A549 (cell line): ENCODE results near the gene ZBTB46. TPM values are rescaled to one million over a fixed set of nuclear protein-coding genes. Genes with fewer than 3 reads are reported as not detected.

Experiments
- ATAC-seq, 2 experiments: fragments of 200-7000 bp in 1 of 2; fragments of >200 bp in 1 of 2; cut with Nextera tagmentation in 1 of 2; cut with Tn5 transposase in 1 of 2; 3 replicates each; pipeline versions ENCODE4 v1.8.0 to v1.9.1; 2018 to 2020; ENCODE audit warnings: mild to moderate bottlenecking in 1 of 2, moderate library complexity in 1 of 2
- CTCF ChIA-PET: fragments of 300-600 bp; sonication (Branson Sonifier 250); formaldehyde crosslinking; extraction: SDS; loops from one replicate; lab custom pipeline; 2021; ENCODE audit warnings: antibody characterized with exemption, inconsistent platforms; lab: Yijun Ruan, JAX
- POLR2A ChIA-PET: fragments of 350-600 bp; formaldehyde crosslinking; extraction: SDS; loops from one replicate; lab custom pipeline; 2021; ENCODE audit warnings: antibody characterized with exemption, inconsistent platforms; lab: Yijun Ruan, JAX
- DNase-seq, 2 experiments: peaks; one replicate each; pipeline versions ENCODE4 v3.0.0 to v3.0.0-alpha.2; 2011 to 2016; ENCODE audit warnings: low read depth in 1 of 2, low spot score in 1 of 2
- FAIRE-seq: peaks from 2 replicates; lab custom pipeline; 2011; peaks lifted over from hg19 to GRCh38; lab: Jason Lieb, UNC
- H3K27ac ChIP-seq, 2 experiments: fragments of >200 bp; sonication (Bioruptor Twin); formaldehyde crosslinking; 3 replicates each; pipeline ENCODE4 v1.5.1; 2016 to 2017
- H3K4me1 ChIP-seq: fragments of >200 bp; sonication (Bioruptor Twin); formaldehyde crosslinking; 3 replicates; pipeline ENCODE4 v1.6.1; 2016
- H3K4me2 ChIP-seq: fragments of >200 bp; sonication (Bioruptor Twin); formaldehyde crosslinking; 3 replicates; pipeline ENCODE4 v1.6.1; 2016
- H3K4me3 ChIP-seq: fragments of >200 bp; sonication (Bioruptor Twin); formaldehyde crosslinking; 3 replicates; pipeline ENCODE4 v1.5.1; 2016
- H3K9me3 ChIP-seq: fragments of >200 bp; sonication (Bioruptor Twin); formaldehyde crosslinking; 3 replicates; pipeline ENCODE4 v1.6.1; 2016
- BCL3 ChIP-seq: fragments of >200 bp; sonication (Bioruptor Twin); formaldehyde crosslinking; IDR thresholded peaks from 3 replicates; pipeline ENCODE4 v1.6.1; 2016
- CBX8 ChIP-seq: fragments of 200-600 bp; sonication (generic); IDR thresholded peaks from 2 replicates; pipeline ENCODE4 v1.6.1; 2016
- CEBPB ChIP-seq, 2 experiments: fragments of >200 bp in 1 of 2; sonication (Bioruptor Twin) in 1 of 2; formaldehyde crosslinking in 1 of 2; IDR thresholded peaks; 2 replicates each; pipeline ENCODE4 v1.6.1; 2012 to 2016
- CHD4 ChIP-seq: fragments of 200-600 bp; sonication (generic); IDR thresholded peaks from 2 replicates; pipeline ENCODE4 v1.6.1; 2016; ENCODE audit warnings: antibody characterized with exemption, mild to moderate bottlenecking, borderline replicate concordance
- EHF ChIP-seq: fragments of 250-450 bp; sonication (Bioruptor Pico); IDR thresholded peaks from 2 replicates; pipeline ENCODE4 v1.5.0; 2020; ENCODE audit warnings: mild to moderate bottlenecking
- ELK1 ChIP-seq: fragments of 150-350 bp; IDR thresholded peaks from 2 replicates; pipeline ENCODE4 v1.6.1; 2014; ENCODE audit warnings: low read depth, mild to moderate bottlenecking, low read length
- EP300 ChIP-seq, 2 experiments: fragments of >200 bp; sonication (Bioruptor Twin); formaldehyde crosslinking; IDR thresholded peaks; 2 replicates in 1 of 2; 3 replicates in 1 of 2; pipeline ENCODE4 v1.6.1; 2016 to 2017
- FOSB ChIP-seq: fragments of 250-450 bp; sonication (Bioruptor Pico); IDR thresholded peaks from 2 replicates; pipeline ENCODE4 v1.5.0; 2020; ENCODE audit warnings: mild to moderate bottlenecking, moderate library complexity
- GATA3 ChIP-seq: IDR thresholded peaks from 2 replicates; pipeline ENCODE4 v1.6.1; 2012; ENCODE audit warnings: borderline replicate concordance
- HDAC2 ChIP-seq: fragments of 200-600 bp; sonication (generic); IDR thresholded peaks from 2 replicates; pipeline ENCODE4 v1.6.1; 2016
- HMGXB4 ChIP-seq: fragments of 250-450 bp; sonication (Bioruptor Pico); IDR thresholded peaks from 2 replicates; pipeline ENCODE4 v1.5.0; 2021; ENCODE audit warnings: mild to moderate bottlenecking, moderate library complexity, borderline replicate concordance
- HOXA7 ChIP-seq: fragments of 250-450 bp; sonication (Bioruptor Pico); IDR thresholded peaks from 2 replicates; pipeline ENCODE4 v1.5.0; 2020; ENCODE audit warnings: mild to moderate bottlenecking, moderate library complexity
- HOXB5 ChIP-seq: fragments of 250-450 bp; sonication (Bioruptor Pico); IDR thresholded peaks from 2 replicates; pipeline ENCODE4 v1.5.0; 2020; ENCODE audit warnings: mild to moderate bottlenecking, moderate library complexity
- JUN ChIP-seq, 2 experiments: fragments of >200 bp; sonication (Bioruptor Twin); formaldehyde crosslinking; IDR thresholded peaks; 2 replicates in 1 of 2; 3 replicates in 1 of 2; pipeline ENCODE4 v1.6.1; 2016 to 2017
- JUNB ChIP-seq: fragments of >200 bp; sonication (Bioruptor Twin); formaldehyde crosslinking; IDR thresholded peaks from 2 replicates; pipeline ENCODE4 v1.6.1; 2016
- NPAS2 ChIP-seq: fragments of 250-450 bp; sonication (Bioruptor Pico); IDR thresholded peaks from 2 replicates; pipeline ENCODE4 v1.8.0; 2022; ENCODE audit warnings: mild to moderate bottlenecking, moderate library complexity, borderline replicate concordance
- NR3C1 ChIP-seq: fragments of >200 bp; sonication (Bioruptor Twin); formaldehyde crosslinking; IDR thresholded peaks from 3 replicates; pipeline ENCODE4 v1.6.1; 2017
- POLR2A ChIP-seq: IDR thresholded peaks from 2 replicates; pipeline ENCODE4 v1.6.1; 2012; ENCODE audit warnings: mild to moderate bottlenecking, low read length
- RNF2 ChIP-seq: fragments of 200-600 bp; sonication (generic); IDR thresholded peaks from 2 replicates; pipeline ENCODE4 v1.6.1; 2016; ENCODE audit warnings: low read depth, mild to moderate bottlenecking, antibody characterized with exemption, moderate library complexity, borderline replicate concordance
- SMC3 ChIP-seq: fragments of >200 bp; sonication (Bioruptor Twin); formaldehyde crosslinking; IDR thresholded peaks from 3 replicates; pipeline ENCODE4 v1.6.1; 2018; ENCODE audit warnings: inconsistent platforms
- TFCP2L1 ChIP-seq: fragments of 250-450 bp; sonication (Bioruptor Pico); IDR thresholded peaks from 2 replicates; pipeline ENCODE4 v1.5.0; 2021; ENCODE audit warnings: mild to moderate bottlenecking
- USF2 ChIP-seq: fragments of 450-650 bp; IDR thresholded peaks from 2 replicates; pipeline ENCODE4 v1.6.1; 2014; ENCODE audit warnings: antibody characterized with exemption
- ZFP36 ChIP-seq: fragments of 450-650 bp; IDR thresholded peaks from 2 replicates; pipeline ENCODE4 v1.6.1; 2014; ENCODE audit warnings: borderline replicate concordance; ENCODE audit not compliant: partially characterized antibody
- ZSCAN20 ChIP-seq: fragments of 250-450 bp; sonication (Bioruptor Pico); IDR thresholded peaks from 2 replicates; pipeline ENCODE4 v1.8.0; 2022; ENCODE audit warnings: mild to moderate bottlenecking, moderate library complexity
- WGBS: methylation state at CpG from one replicate; pipeline ENCODE4 v1.1.6; 2017; ENCODE audit errors: missing lambda C conversion rate; 5-methylcytosine and 5-hydroxymethylcytosine counted together
- polyA plus RNA-seq, 4 experiments: library from polyadenylated mRNA; depleted of rRNA in 3 of 4; stranded (reverse); fragments of >200 nt; fragmentation: RNase III in 1 of 4; extraction: RNeasy Plus Mini Kit Qiagen cat#74134 plus additional on column Dnase treatment in 1 of 4; gene quantifications; 2 replicates in 3 of 4; 3 replicates in 1 of 4; pipeline ENCODE4 v1.2.3, GENCODE V29; 2011 to 2017
- TF ChIP-seq, protein P1 (sequence below): IDR thresholded peaks from 2 replicates; pipeline ENCODE4 v1.6.1; 2012; ENCODE audit warnings: low read depth, borderline replicate concordance
- TF ChIP-seq, protein P2 (sequence below): IDR thresholded peaks from 2 replicates; pipeline ENCODE4 v1.6.1; 2012

Gene ZBTB46
- polyA plus RNA-seq, 2 of the 4 experiments (the other 2 are of a cell fraction), result 0.17 to 0.43 TPM

- TF ChIP-seq NR3C1 (no peak), JUNB (no peak), ZFP36 (no peak)
These were observed 82.8 kb downstream of the ZBTB46 start (continued) for GRCh38 chr20:63748070-63748933.

DNA sequence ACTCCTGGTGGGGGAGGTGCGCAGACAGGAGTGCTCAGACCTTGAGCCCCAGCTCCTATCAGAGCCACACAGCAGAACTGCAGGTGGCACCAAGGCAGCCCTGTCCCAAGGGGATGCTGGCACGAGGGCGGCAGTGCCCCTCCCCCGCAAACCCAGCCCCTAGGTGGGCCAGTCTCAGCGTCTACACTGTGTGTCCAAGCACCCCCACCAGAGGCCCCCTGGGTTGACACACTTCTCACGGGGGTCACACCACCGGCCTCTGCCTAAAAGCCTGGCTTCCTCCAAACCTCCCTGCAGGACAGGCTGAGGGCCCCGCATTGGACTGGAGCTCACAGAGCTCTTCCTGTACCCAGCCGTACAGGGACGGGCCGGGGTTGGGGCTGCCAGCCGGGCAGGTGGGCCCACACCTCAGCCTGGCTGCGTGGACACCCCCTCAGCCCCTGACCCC is 83.4 kb downstream of the ZBTB46 start:
- ATAC-seq, result peak; percentile 23 to 48; a peak in 3 of 6 replicates
- Histone ChIP-seq H3K27ac (0 out of 6 replicates have a peak overlapping the region, but pooled peaks of 1 of the 2 experiments have one; percentile 6), H3K4me3 (no peak overlapping the region), H3K4me2 (no peak overlapping the region), H3K9me3 (no peaks in the 10 kb centered on the region), H3K4me1 (no peaks in the 10 kb centered on the region)
- no peak for DNase-seq
- no peak for FAIRE-seq
- ChIA-PET CTCF (interaction anchor here (0.6 to 1.1 kb wide), 2 partner anchors 31 to 116 kb away, joined by 3 read pairs; no protein-coding TSS in a partner anchor), POLR2A (no interaction called here)
- TF ChIP-seq EHF (CRISPR knock-in tag) (no peak), TFCP2L1 (CRISPR knock-in tag) (no peak), ELK1 (no peak), RNF2 (no peak), HMGXB4 (CRISPR knock-in tag) (no peak), FOSB (CRISPR knock-in tag) (no peak), GATA3 (no peak), HDAC2 (no peak), ZFP36 (no peak), HOXA7 (CRISPR knock-in tag) (no peak), CHD4 (no peak), SMC3 (no peak), HOXB5 (CRISPR knock-in tag) (no peak), CBX8 (no peak)
- TF ChIP-seq, protein P1, sequence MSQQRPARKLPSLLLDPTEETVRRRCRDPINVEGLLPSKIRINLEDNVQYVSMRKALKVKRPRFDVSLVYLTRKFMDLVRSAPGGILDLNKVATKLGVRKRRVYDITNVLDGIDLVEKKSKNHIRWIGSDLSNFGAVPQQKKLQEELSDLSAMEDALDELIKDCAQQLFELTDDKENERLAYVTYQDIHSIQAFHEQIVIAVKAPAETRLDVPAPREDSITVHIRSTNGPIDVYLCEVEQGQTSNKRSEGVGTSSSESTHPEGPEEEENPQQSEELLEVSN, result no peak
- 79% methylated on average over 2 of the region's 13 CpGs for WGBS

- no peak overlapping the region for H3K4me3 ChIP-seq
- ChIA-PET POLR2A (no interaction called here), CTCF (interaction anchor here (0.6 kb wide), 1 partner anchor 31 kb away, joined by 3 read pairs; no protein-coding TSS in a partner anchor)
- ATAC-seq (no peak), DNase-seq (no peak), FAIRE-seq (no peak)
- H3K4me2 ChIP-seq, result no peak overlapping the region
- 97% methylated on average over 40 of the region's 47 CpGs for WGBS
- no peak for TF ChIP-seq ZSCAN20 (CRISPR knock-in tag)
- no peak for TF ChIP-seq HDAC2
- TF ChIP-seq POLR2A, result no peak
- no peak for TF ChIP-seq JUNB
- TF ChIP-seq JUN (IDR thresholded peaks at IDR 0.05), result no peak
- TF ChIP-seq NPAS2 (CRISPR knock-in tag), result no peak
- TF ChIP-seq, protein P2, sequence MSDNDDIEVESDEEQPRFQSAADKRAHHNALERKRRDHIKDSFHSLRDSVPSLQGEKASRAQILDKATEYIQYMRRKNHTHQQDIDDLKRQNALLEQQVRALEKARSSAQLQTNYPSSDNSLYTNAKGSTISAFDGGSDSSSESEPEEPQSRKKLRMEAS, result no peak
- no peak for TF ChIP-seq EP300 (IDR thresholded peaks at IDR 0.05)
- TF ChIP-seq BCL3, result no peak
- no peak for TF ChIP-seq CEBPB (IDR thresholded peaks at IDR 0.05)
- TF ChIP-seq USF2, result no peak
- H3K9me3 ChIP-seq, result no peaks in the 10 kb centered on the region
- no peak overlapping the region for H3K27ac ChIP-seq
- H3K4me1 ChIP-seq, result peaks cover 4% of the 10 kb centered on the region
These were observed 84.2 kb downstream of the ZBTB46 start for GRCh38 chr20:63746751-63747315.
